ENCODE measurements around the gene RAPH1.

The RAPH1 gene

GRCh38 chr2:203471323-203471722, 63.8 kb downstream of the RAPH1 start:
- Histone ChIP-seq H3K27ac (ENCODE audit: low read length, poor library complexity, severe bottlenecking) (no peak overlapping the region), H3K79me1 (replicated peaks; ENCODE audit: low read length, poor library complexity, severe bottlenecking) (peaks cover 16% of the 10 kb centered on the region), H3K4me1 (ENCODE audit: control insufficient read depth, insufficient read depth, low read depth, low read length) (no peaks in the 10 kb centered on the region), H3K36me3 (ENCODE audit: control insufficient read depth in 1 of 2, insufficient read depth in 2 of 2, low read depth in 1 of 2, low read length in 2 of 2) (peaks cover 0 to 37% of the 10 kb centered on the region in 2 experiments), H3K27me3 (ENCODE audit: control insufficient read depth in 1 of 2, insufficient read depth in 1 of 2, low read length in 2 of 2) (no peaks in the 10 kb centered on the region), H2BK15ac (ENCODE audit: low read depth, poor library complexity, severe bottlenecking) (no peak overlapping the region), H4K91ac (ENCODE audit: low read length) (no peak overlapping the region), H4K8ac (ENCODE audit: low read length) (no peak overlapping the region), H3K23ac (ENCODE audit: low read length in 2 of 2) (no peak overlapping the region), H3K14ac (ENCODE audit: low read length in 2 of 2) (no peak overlapping the region), H2AFZ (ENCODE audit: low read depth, low read length) (no peak overlapping the region), H3K4ac (ENCODE audit: low read depth in 1 of 2, low read length in 2 of 2) (no peak overlapping the region), H2BK5ac (ENCODE audit: low read depth, low read length, poor library complexity, severe bottlenecking) (no peak overlapping the region), H3K9ac (ENCODE audit: low read length) (no peak overlapping the region), H2BK120ac (ENCODE audit: low read depth, low read length) (peak overlapping the region; percentile 34), H3K4me3 (ENCODE audit: insufficient read depth in 1 of 2, low read depth in 1 of 2, low read length in 2 of 2) (no peak overlapping the region), H3K4me2 (ENCODE audit: low read length, poor library complexity, severe bottlenecking) (no peak overlapping the region), H3K18ac (ENCODE audit: low read depth in 1 of 2, low read length in 2 of 2) (peak overlapping the region in 1 of 2 experiments; percentile 21), H3K9me3 (ENCODE audit: control insufficient read depth, low read length) (no peaks in the 10 kb centered on the region), H2BK12ac (ENCODE audit: low read length in 2 of 2) (no peak overlapping the region), H2AK5ac (ENCODE audit: low read length, severe bottlenecking) (no peak overlapping the region)
- WGBS, result 98% methylated on average over 4 of the region's 5 CpGs
- DNase-seq, result no peak

DNA sequence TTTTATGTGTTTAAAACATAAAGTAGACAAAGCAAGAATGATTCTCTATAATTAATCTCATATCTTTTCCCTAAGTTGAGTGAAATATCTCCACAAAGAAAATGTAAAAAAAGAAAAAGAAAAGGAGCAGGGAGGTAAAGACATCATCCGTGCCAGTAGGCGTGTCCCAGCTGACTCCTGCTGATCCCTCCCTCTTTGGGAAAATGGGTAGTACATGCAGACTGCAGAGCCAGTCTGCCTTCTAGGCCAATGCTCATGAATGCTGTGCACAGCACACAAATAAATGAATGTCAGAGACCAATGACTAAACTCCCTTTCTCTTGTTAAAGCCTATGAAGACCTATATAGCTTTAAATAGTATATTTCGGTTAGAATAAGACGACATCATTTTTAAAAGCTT, 64.7 kb downstream of the RAPH1 start:
- no peak overlapping the region for H3K27ac ChIP-seq (ENCODE audit: low read length, poor library complexity, severe bottlenecking)
- 93% methylated on average over 4 of the region's 4 CpGs for WGBS
- H2BK15ac ChIP-seq (ENCODE audit: low read depth, poor library complexity, severe bottlenecking), result no peak overlapping the region

GRCh38 chr2:203469546-203469945, 65.6 kb downstream of the RAPH1 start:
- no CpG with 5 or more reads among the region's 1 CpG for WGBS
- no peaks in the 10 kb centered on the region for H3K9me3 ChIP-seq (ENCODE audit: control insufficient read depth, low read length)
- no peak overlapping the region for H3K9ac ChIP-seq (ENCODE audit: low read length)
- H2BK120ac ChIP-seq (ENCODE audit: low read depth, low read length), result no peak overlapping the region
- H3K14ac ChIP-seq (ENCODE audit: low read length in 2 of 2), result no peak overlapping the region
- no peak overlapping the region for H3K23ac ChIP-seq (ENCODE audit: low read length in 2 of 2)
- no peaks in the 10 kb centered on the region for H3K27me3 ChIP-seq (ENCODE audit: control insufficient read depth in 1 of 2, insufficient read depth in 1 of 2, low read length in 2 of 2)
- H3K4me3 ChIP-seq (ENCODE audit: insufficient read depth in 1 of 2, low read depth in 1 of 2, low read length in 2 of 2), result no peak overlapping the region
- H2BK12ac ChIP-seq (ENCODE audit: low read length in 2 of 2), result no peak overlapping the region
- H4K91ac ChIP-seq (ENCODE audit: low read length), result no peak overlapping the region
- H3K79me1 ChIP-seq (replicated peaks; ENCODE audit: low read length, poor library complexity, severe bottlenecking), result peaks cover 19% of the 10 kb centered on the region
- H2BK5ac ChIP-seq (ENCODE audit: low read depth, low read length, poor library complexity, severe bottlenecking), result no peak overlapping the region
- H2AK5ac ChIP-seq (ENCODE audit: low read length, severe bottlenecking), result no peak overlapping the region
- no peak overlapping the region for H3K27ac ChIP-seq (ENCODE audit: low read length, poor library complexity, severe bottlenecking)
- H2AFZ ChIP-seq (ENCODE audit: low read depth, low read length), result no peak overlapping the region
- no peak for DNase-seq
- peaks cover 0 to 44% of the 10 kb centered on the region in 2 experiments for H3K36me3 ChIP-seq (ENCODE audit: control insufficient read depth in 1 of 2, insufficient read depth in 2 of 2, low read depth in 1 of 2, low read length in 2 of 2)
- no peak overlapping the region for H2BK15ac ChIP-seq (ENCODE audit: low read depth, poor library complexity, severe bottlenecking)
- no peaks in the 10 kb centered on the region for H3K4me1 ChIP-seq (ENCODE audit: control insufficient read depth, insufficient read depth, low read depth, low read length)
- H3K18ac ChIP-seq (ENCODE audit: low read depth in 1 of 2, low read length in 2 of 2), result no peak overlapping the region
- H3K4me2 ChIP-seq (ENCODE audit: low read length, poor library complexity, severe bottlenecking), result no peak overlapping the region
- no peak overlapping the region for H4K8ac ChIP-seq (ENCODE audit: low read length)
- no peak overlapping the region for H3K4ac ChIP-seq (ENCODE audit: low read depth in 1 of 2, low read length in 2 of 2)

More for the DNA sequence above, 64.7 kb downstream of the RAPH1 start:
- H3K14ac ChIP-seq (ENCODE audit: low read length in 2 of 2), result no peak overlapping the region
- no peaks in the 10 kb centered on the region for H3K4me1 ChIP-seq (ENCODE audit: control insufficient read depth, insufficient read depth, low read depth, low read length)
- H3K36me3 ChIP-seq (ENCODE audit: control insufficient read depth in 1 of 2, insufficient read depth in 2 of 2, low read depth in 1 of 2, low read length in 2 of 2), result peaks cover 0 to 39% of the 10 kb centered on the region in 2 experiments
- no peak for DNase-seq
- no peak overlapping the region for H3K9ac ChIP-seq (ENCODE audit: low read length)
- H4K8ac ChIP-seq (ENCODE audit: low read length), result no peak overlapping the region
- no peak overlapping the region for H2BK5ac ChIP-seq (ENCODE audit: low read depth, low read length, poor library complexity, severe bottlenecking)
- no peak overlapping the region for H3K4me3 ChIP-seq (ENCODE audit: insufficient read depth in 1 of 2, low read depth in 1 of 2, low read length in 2 of 2)
- H3K79me1 ChIP-seq (replicated peaks; ENCODE audit: low read length, poor library complexity, severe bottlenecking), result peaks cover 18% of the 10 kb centered on the region
- H3K27me3 ChIP-seq (ENCODE audit: control insufficient read depth in 1 of 2, insufficient read depth in 1 of 2, low read length in 2 of 2), result no peaks in the 10 kb centered on the region
- H2AK5ac ChIP-seq (ENCODE audit: low read length, severe bottlenecking), result no peak overlapping the region
- H3K4ac ChIP-seq (ENCODE audit: low read depth in 1 of 2, low read length in 2 of 2), result no peak overlapping the region
- no peak overlapping the region for H3K23ac ChIP-seq (ENCODE audit: low read length in 2 of 2)
- H2BK12ac ChIP-seq (ENCODE audit: low read length in 2 of 2), result no peak overlapping the region
- H3K18ac ChIP-seq (ENCODE audit: low read depth in 1 of 2, low read length in 2 of 2), result no peak overlapping the region
- H3K4me2 ChIP-seq (ENCODE audit: low read length, poor library complexity, severe bottlenecking), result no peak overlapping the region
- H2AFZ ChIP-seq (ENCODE audit: low read depth, low read length), result no peak overlapping the region
- no peak overlapping the region for H4K91ac ChIP-seq (ENCODE audit: low read length)
- no peak overlapping the region for H2BK120ac ChIP-seq (ENCODE audit: low read depth, low read length)
- no peaks in the 10 kb centered on the region for H3K9me3 ChIP-seq (ENCODE audit: control insufficient read depth, low read length)

- H3K4me2 ChIP-seq (ENCODE audit: low read length, poor library complexity, severe bottlenecking), result no peak overlapping the region
- no peak for DNase-seq
- H2AFZ ChIP-seq (ENCODE audit: low read depth, low read length), result no peak overlapping the region
- no peak overlapping the region for H2AK5ac ChIP-seq (ENCODE audit: low read length, severe bottlenecking)
- peaks cover 13% of the 10 kb centered on the region for H3K79me1 ChIP-seq (replicated peaks; ENCODE audit: low read length, poor library complexity, severe bottlenecking)
- H3K9me3 ChIP-seq (ENCODE audit: control insufficient read depth, low read length), result no peaks in the 10 kb centered on the region
- H3K14ac ChIP-seq (ENCODE audit: low read length in 2 of 2), result no peak overlapping the region
- H2BK120ac ChIP-seq (ENCODE audit: low read depth, low read length), result no peak overlapping the region
- H3K4me3 ChIP-seq (ENCODE audit: insufficient read depth in 1 of 2, low read depth in 1 of 2, low read length in 2 of 2), result no peak overlapping the region
- no peaks in the 10 kb centered on the region for H3K4me1 ChIP-seq (ENCODE audit: control insufficient read depth, insufficient read depth, low read depth, low read length)
- H3K4ac ChIP-seq (ENCODE audit: low read depth in 1 of 2, low read length in 2 of 2), result no peak overlapping the region
- H2BK15ac ChIP-seq (ENCODE audit: low read depth, poor library complexity, severe bottlenecking), result no peak overlapping the region
- H3K23ac ChIP-seq (ENCODE audit: low read length in 2 of 2), result no peak overlapping the region
- no peak overlapping the region for H2BK12ac ChIP-seq (ENCODE audit: low read length in 2 of 2)
- no peak overlapping the region for H3K27ac ChIP-seq (ENCODE audit: low read length, poor library complexity, severe bottlenecking)
- H3K36me3 ChIP-seq (ENCODE audit: control insufficient read depth in 1 of 2, insufficient read depth in 2 of 2, low read depth in 1 of 2, low read length in 2 of 2), result peaks cover 3 to 50% of the 10 kb centered on the region in 2 experiments
- peak overlapping the region; percentile 50 for H3K9ac ChIP-seq (ENCODE audit: low read length)
- no peak overlapping the region for H2BK5ac ChIP-seq (ENCODE audit: low read depth, low read length, poor library complexity, severe bottlenecking)
- H4K91ac ChIP-seq (ENCODE audit: low read length), result no peak overlapping the region
- H3K27me3 ChIP-seq (ENCODE audit: control insufficient read depth in 1 of 2, insufficient read depth in 1 of 2, low read length in 2 of 2), result no peaks in the 10 kb centered on the region
- H4K8ac ChIP-seq (ENCODE audit: low read length), result no peak overlapping the region
- no peak overlapping the region for H3K18ac ChIP-seq (ENCODE audit: low read depth in 1 of 2, low read length in 2 of 2)
These were observed 71.8 kb downstream of the RAPH1 start for GRCh38 chr2:203463266-203463678.
